NB4 (cell line): ENCODE results near the gene PATJ.

ENCODE experiments used
- MYC ChIP-seq: IDR thresholded peaks from 2 replicates; pipeline ENCODE4 v1.6.1; 2011; ENCODE audit warnings: low read depth, low read length
- POLR2A ChIP-seq: IDR thresholded peaks from 2 replicates; pipeline ENCODE4 v1.6.1; 2011; ENCODE audit warnings: mild to moderate bottlenecking; ENCODE audit not compliant: insufficient read length; ENCODE audit errors: extremely low read depth
- TF ChIP-seq, protein P1 (sequence below): IDR thresholded peaks from one replicate; pipeline ENCODE4 v1.5.1; 2012; ENCODE audit warnings: low read depth, low read length
- TF ChIP-seq, protein P2 (sequence below): IDR thresholded peaks from 2 replicates; pipeline ENCODE4 v1.6.1; 2011; ENCODE audit warnings: low read depth, low read length

DNA sequence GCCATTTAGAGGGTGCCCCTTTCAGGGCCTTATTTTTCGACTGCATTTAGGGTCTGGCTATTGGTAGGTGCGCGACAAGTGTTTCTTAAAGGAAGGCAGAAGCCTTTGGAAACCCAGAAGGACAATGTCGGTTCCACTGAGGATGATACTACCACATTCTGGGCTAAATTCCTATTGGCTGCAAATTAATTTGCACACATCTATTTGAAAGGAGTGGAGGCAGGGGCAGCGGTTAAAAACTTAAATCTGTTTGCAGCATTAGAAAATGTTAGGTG, 1.1 kb downstream of the PATJ start:
- TF ChIP-seq POLR2A (no peak), MYC (no peak)
- TF ChIP-seq, protein P1, sequence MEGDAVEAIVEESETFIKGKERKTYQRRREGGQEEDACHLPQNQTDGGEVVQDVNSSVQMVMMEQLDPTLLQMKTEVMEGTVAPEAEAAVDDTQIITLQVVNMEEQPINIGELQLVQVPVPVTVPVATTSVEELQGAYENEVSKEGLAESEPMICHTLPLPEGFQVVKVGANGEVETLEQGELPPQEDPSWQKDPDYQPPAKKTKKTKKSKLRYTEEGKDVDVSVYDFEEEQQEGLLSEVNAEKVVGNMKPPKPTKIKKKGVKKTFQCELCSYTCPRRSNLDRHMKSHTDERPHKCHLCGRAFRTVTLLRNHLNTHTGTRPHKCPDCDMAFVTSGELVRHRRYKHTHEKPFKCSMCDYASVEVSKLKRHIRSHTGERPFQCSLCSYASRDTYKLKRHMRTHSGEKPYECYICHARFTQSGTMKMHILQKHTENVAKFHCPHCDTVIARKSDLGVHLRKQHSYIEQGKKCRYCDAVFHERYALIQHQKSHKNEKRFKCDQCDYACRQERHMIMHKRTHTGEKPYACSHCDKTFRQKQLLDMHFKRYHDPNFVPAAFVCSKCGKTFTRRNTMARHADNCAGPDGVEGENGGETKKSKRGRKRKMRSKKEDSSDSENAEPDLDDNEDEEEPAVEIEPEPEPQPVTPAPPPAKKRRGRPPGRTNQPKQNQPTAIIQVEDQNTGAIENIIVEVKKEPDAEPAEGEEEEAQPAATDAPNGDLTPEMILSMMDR = no peak
- TF ChIP-seq, protein P2, sequence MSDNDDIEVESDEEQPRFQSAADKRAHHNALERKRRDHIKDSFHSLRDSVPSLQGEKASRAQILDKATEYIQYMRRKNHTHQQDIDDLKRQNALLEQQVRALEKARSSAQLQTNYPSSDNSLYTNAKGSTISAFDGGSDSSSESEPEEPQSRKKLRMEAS = no peak
